CD14-positive monocyte (primary cell): Measurements from ENCODE around the gene P2RY12. TPM values are rescaled to one million over a fixed set of nuclear protein-coding genes. Genes with fewer than 3 reads are reported as not detected.
A peak's percentile ranks its signal among the peaks of the same experiment; 100 is the strongest.

Experiments
- DNase-seq, 3 donors: peaks; one replicate each; pipeline ENCODE4 v3.0.0-alpha.2; 2011 to 2022
- H2AFZ ChIP-seq: 2 replicates; pipeline ENCODE4 v1.6.0; 2012; ENCODE audit warnings: mild to moderate bottlenecking, low read depth, low read length, inconsistent platforms; ENCODE audit not compliant: insufficient read depth, poor library complexity, severe bottlenecking
- H3K27ac ChIP-seq, 2 donors: 1 replicate in 1 of 2; 2 replicates in 1 of 2; pipeline ENCODE4 v1.5.1; 2012 to 2013; ENCODE audit warnings: low read length in 2 of 2, control low read depth in 1 of 2, inconsistent platforms in 1 of 2, low read depth in 1 of 2, mild to moderate bottlenecking in 1 of 2
- H3K27me3 ChIP-seq, 2 donors: one replicate each; pipeline versions ENCODE4 v1.6.0 to v1.6.1; 2011 to 2013; ENCODE audit warnings: low read length in 2 of 2; ENCODE audit not compliant: control insufficient read depth in 2 of 2, insufficient read depth in 2 of 2
- H3K36me3 ChIP-seq, 2 donors: replicated peaks in 1 of 2; 1 replicate in 1 of 2; 2 replicates in 1 of 2; pipeline versions ENCODE4 v1.5.1 to v1.6.1; 2012 to 2013; ENCODE audit warnings: low read length in 2 of 2, control low read depth in 1 of 2, inconsistent platforms in 1 of 2, mild to moderate bottlenecking in 1 of 2; ENCODE audit not compliant: insufficient read depth in 2 of 2, control insufficient read depth in 1 of 2
- H3K4me1 ChIP-seq, 2 donors: 1 replicate in 1 of 2; 2 replicates in 1 of 2; pipeline versions ENCODE4 v1.5.1 to v1.6.1; 2012 to 2013; ENCODE audit warnings: low read length in 2 of 2, control low read depth in 1 of 2, inconsistent platforms in 1 of 2, mild to moderate bottlenecking in 1 of 2, moderate library complexity in 1 of 2; ENCODE audit not compliant: insufficient read depth in 2 of 2, control insufficient read depth in 1 of 2
- H3K4me2 ChIP-seq: replicated peaks from 2 replicates; pipeline ENCODE3; 2012; ENCODE audit warnings: low read length, moderate library complexity, mild to moderate bottlenecking; ENCODE audit not compliant: poor library complexity, severe bottlenecking; ENCODE audit errors: extremely low read depth
- H3K4me3 ChIP-seq, 3 experiments: fragments of 200-600 bp in 1 of 3; sonication (generic) in 1 of 3; replicated peaks in 1 of 3; 1 replicate in 2 of 3; 2 replicates in 1 of 3; pipeline ENCODE4 v1.5.1; 2011 to 2013; ENCODE audit warnings: low read length in 3 of 3, mild to moderate bottlenecking in 3 of 3, control low read depth in 2 of 3, low read depth in 2 of 3, inconsistent platforms in 1 of 3, moderate library complexity in 1 of 3
- H3K79me2 ChIP-seq: 2 replicates; pipeline ENCODE4 v1.6.0; 2012; ENCODE audit warnings: mild to moderate bottlenecking, control low read depth, inconsistent platforms, low read length, moderate library complexity; ENCODE audit not compliant: insufficient read depth
- H3K9ac ChIP-seq: 2 replicates; pipeline ENCODE4 v1.6.0; 2017; ENCODE audit warnings: low read length, mild to moderate bottlenecking; ENCODE audit not compliant: insufficient read depth, poor library complexity, severe bottlenecking
- H3K9me3 ChIP-seq, 2 donors: replicated peaks in 1 of 2; 1 replicate in 1 of 2; 2 replicates in 1 of 2; pipeline versions ENCODE4 v1.5.1 to v1.6.1; 2012 to 2013; ENCODE audit warnings: low read length in 2 of 2, control low read depth in 1 of 2; ENCODE audit not compliant: control insufficient read depth in 1 of 2, insufficient read depth in 1 of 2
- H4K20me1 ChIP-seq: 2 replicates; pipeline ENCODE4 v1.6.0; 2012; ENCODE audit warnings: mild to moderate bottlenecking, low read length, control low read depth, moderate library complexity; ENCODE audit not compliant: insufficient read depth
- H3K27ac Mint-ChIP-seq, 7 donors: one replicate each; pipeline ENCODE4 v1.8.0; 2020; ENCODE audit warnings: mild to moderate bottlenecking in 7 of 7, mixed read lengths in 7 of 7, moderate library complexity in 6 of 7, inconsistent platforms in 2 of 7
- H3K27me3 Mint-ChIP-seq, 3 donors: one replicate each; pipeline ENCODE4 v1.8.0; 2021 to 2022; ENCODE audit warnings: low read depth in 3 of 3, mild to moderate bottlenecking in 3 of 3, mixed read lengths in 3 of 3, moderate library complexity in 3 of 3, inconsistent platforms in 1 of 3
- H3K36me3 Mint-ChIP-seq, 2 donors: one replicate each; pipeline ENCODE4 v1.8.0; 2020; ENCODE audit warnings: mixed read lengths in 2 of 2, inconsistent platforms in 1 of 2, mild to moderate bottlenecking in 1 of 2
- H3K4me1 Mint-ChIP-seq: one replicate; pipeline ENCODE4 v1.8.0; 2020; ENCODE audit warnings: mild to moderate bottlenecking, mixed read lengths
- H3K4me3 Mint-ChIP-seq, 2 donors: one replicate each; pipeline ENCODE4 v1.8.0; 2020; ENCODE audit warnings: mild to moderate bottlenecking in 2 of 2, mixed read lengths in 2 of 2, moderate library complexity in 1 of 2
- H3K9me3 Mint-ChIP-seq, 7 donors: one replicate each; pipeline ENCODE4 v1.8.0; 2020 to 2022; ENCODE audit warnings: mixed read lengths in 7 of 7, mild to moderate bottlenecking in 6 of 7, moderate library complexity in 6 of 7, inconsistent platforms in 2 of 7
- CTCF ChIP-seq: fragments of 200-600 bp; IDR thresholded peaks from one replicate; pipeline ENCODE4 v1.8.0; 2022; ENCODE audit warnings: antibody characterized with exemption, mild to moderate bottlenecking
- WGBS: methylation state at CpG from one replicate; pipeline ENCODE4 v1.1.5; 2013; ENCODE audit warnings: missing lambda C conversion rate; ENCODE audit not compliant: insufficient coverage; 5-methylcytosine and 5-hydroxymethylcytosine counted together
- intact Hi-C, 2 donors: fragments of 100-400 bp; cut with micrococcal nuclease; formaldehyde crosslinking; loops; one replicate each; pipeline versions ENCODE4 v1.15.0 to v1.15.1; 2023
- polyA plus RNA-seq, 3 donors: library from polyadenylated mRNA; depleted of rRNA in 1 of 3; unstranded in 2 of 3; stranded (reverse) in 1 of 3; fragments of 300-500 nt in 2 of 3; fragments of >200 nt in 1 of 3; fragmentation: Illumina TruSeq in 2 of 3; gene quantifications; 1 replicate in 2 of 3; 2 replicates in 1 of 3; pipeline ENCODE4 v1.2.3, GENCODE V29; 2012 to 2021

Gene P2RY12
- polyA plus RNA-seq, 3 donors: 1.9 to 3.0 (median 2.7) TPM

GRCh38 chr3:151346292-151346691 lies 38.3 kb downstream of the P2RY12 start:
- DNase-seq: peak; percentile 79 to 85 (median 84)
- Histone ChIP-seq H3K4me2 (peak overlapping the region; percentile 79), H4K20me1 (no peaks in the 10 kb centered on the region), H3K36me3 (no peaks in the 10 kb centered on the region), H3K79me2 (peaks cover 4% of the 10 kb centered on the region), H3K9ac (peak overlapping the region; percentile 39), H2AFZ (peak overlapping the region; percentile 4), H3K9me3 (no peaks in the 10 kb centered on the region), H3K27ac (peak overlapping the region; percentile 68 to 82), H3K27me3 (no peaks in the 10 kb centered on the region), H3K4me1 (peaks cover 61 to 67% of the 10 kb centered on the region in 2 donors), H3K4me3 (peak overlapping the region; percentile 40 to 71 (median 65))
- intact Hi-C loops: loop anchor here in 1 of 2 donors (5.0 kb wide), 1 partner anchor 41 kb away; no protein-coding TSS in a partner anchor
- no peak for TF ChIP-seq CTCF
- no peaks in the 10 kb centered on the region for H3K36me3 Mint-ChIP-seq
- H3K27ac Mint-ChIP-seq: peak overlapping the region; percentile 93 to 98 (median 96)
- no peaks in the 10 kb centered on the region for H3K9me3 Mint-ChIP-seq
- H3K27me3 Mint-ChIP-seq: no peaks in the 10 kb centered on the region
- 0% methylated on average over 2 of the region's 3 CpGs for WGBS
- H3K4me3 Mint-ChIP-seq: peak overlapping the region; percentile 64 to 89
- H3K4me1 Mint-ChIP-seq: peaks cover 54% of the 10 kb centered on the region

- Mint-ChIP-seq H3K27me3 (no peaks in the 10 kb centered on the region), H3K36me3 (no peaks in the 10 kb centered on the region), H3K4me3 (peak overlapping the region; percentile 64 to 89), H3K4me1 (peaks cover 53% of the 10 kb centered on the region), H3K27ac (peak overlapping the region; percentile 93 to 98 (median 96)), H3K9me3 (no peaks in the 10 kb centered on the region)
- H3K36me3 ChIP-seq: no peaks in the 10 kb centered on the region
- no peak for TF ChIP-seq CTCF
- no peaks in the 10 kb centered on the region for H3K9me3 ChIP-seq
- H4K20me1 ChIP-seq: no peaks in the 10 kb centered on the region
- intact Hi-C loops: loop anchor here in 1 of 2 donors (5.0 kb wide), 1 partner anchor 41 kb away; no protein-coding TSS in a partner anchor
- no CpG with 5 or more reads among the region's 2 CpGs for WGBS
- peaks cover 58 to 63% of the 10 kb centered on the region in 2 donors for H3K4me1 ChIP-seq
- peak overlapping the region; percentile 79 for H3K4me2 ChIP-seq
- peak in 2 of 3 donors; percentile 32 for DNase-seq
- peak overlapping the region; percentile 68 to 82 for H3K27ac ChIP-seq
- H3K27me3 ChIP-seq: no peaks in the 10 kb centered on the region
- H3K4me3 ChIP-seq: peak overlapping the region; percentile 40 to 71 (median 65)
- peaks cover 4% of the 10 kb centered on the region for H3K79me2 ChIP-seq
- H3K9ac ChIP-seq: peak overlapping the region; percentile 39
- H2AFZ ChIP-seq: peak overlapping the region; percentile 4
These were observed 38.7 kb downstream of the P2RY12 start for GRCh38 chr3:151345859-151346258.
